CD4-positive, alpha-beta T cell treated with Interleukin-17A for 1 hour (primary cell): ENCODE results near the gene MAGI2.

Experiments used
- DNase-seq: peaks from one replicate; pipeline ENCODE4 v3.0.0-alpha.2; 2020

The MAGI2 gene

GRCh38 chr7:78039790-78040776 lies 1413.4 kb downstream of the MAGI2 start:
- peak; percentile 49 for DNase-seq

GRCh38 chr7:78038465-78039080 lies 1414.9 kb downstream of the MAGI2 start:
- DNase-seq: no peak

GRCh38 chr7:78037603-78038002 lies 1415.9 kb downstream of the MAGI2 start:
- no peak for DNase-seq

- no peak for DNase-seq
Measured at GRCh38 chr7:78033410-78033809, 1420.1 kb downstream of the MAGI2 start.

- no peak for DNase-seq
Measured at GRCh38 chr7:78026492-78026891, 1427.0 kb downstream of the MAGI2 start.

- DNase-seq: no peak
Measured at GRCh38 chr7:78024591-78024990, 1428.9 kb downstream of the MAGI2 start.

- no peak for DNase-seq
Measured at GRCh38 chr7:78023191-78023590, 1430.3 kb downstream of the MAGI2 start.

- no peak for DNase-seq
Measured at GRCh38 chr7:78022165-78022564, 1431.3 kb downstream of the MAGI2 start.

GRCh38 chr7:78020874-78021249 lies 1432.6 kb downstream of the MAGI2 start:
- DNase-seq: no peak

GRCh38 chr7:78020136-78020873 lies 1433.2 kb downstream of the MAGI2 start:
- DNase-seq: peak; percentile 64

GRCh38 chr7:78019447-78020135 lies 1433.9 kb downstream of the MAGI2 start:
- peak; percentile 55 for DNase-seq

GRCh38 chr7:78018641-78019446 lies 1434.6 kb downstream of the MAGI2 start:
- DNase-seq: no peak

- no peak for DNase-seq
Measured at GRCh38 chr7:78017591-78018100, 1435.8 kb downstream of the MAGI2 start.

GRCh38 chr7:78015574-78016260 lies 1437.8 kb downstream of the MAGI2 start:
- DNase-seq: no peak

- no peak for DNase-seq
Measured at GRCh38 chr7:78014401-78014800, 1439.1 kb downstream of the MAGI2 start.

- no peak for DNase-seq
Measured at GRCh38 chr7:78013386-78013785, 1440.1 kb downstream of the MAGI2 start.

- no peak for DNase-seq
Measured at GRCh38 chr7:78011642-78012041, 1441.8 kb downstream of the MAGI2 start.

GRCh38 chr7:78007231-78007630 lies 1446.2 kb downstream of the MAGI2 start:
- DNase-seq: no peak

- no peak for DNase-seq
Measured at GRCh38 chr7:78006063-78006755, 1447.3 kb downstream of the MAGI2 start.

GRCh38 chr7:78002715-78003114 lies 1450.8 kb downstream of the MAGI2 start:
- no peak for DNase-seq
